Osteoblast (primary cell): ENCODE results near the gene NRSN2. TPM values are rescaled to one million over a fixed set of nuclear protein-coding genes. Genes with fewer than 3 reads are reported as not detected.
A peak's percentile ranks its signal among the peaks of the same experiment; 100 is the strongest.
"Not testable (repeated sequence)": the region's sequence is repeated elsewhere in the genome, so short reads cannot be mapped to it uniquely, and the experiment has no call there.

ENCODE experiments used
- DNase-seq: peaks from one replicate; pipeline ENCODE4 v3.0.0; 2011; ENCODE audit warnings: low spot score, mixed read lengths; ENCODE audit not compliant: insufficient read length; ENCODE audit errors: missing footprints
- H2AFZ ChIP-seq: 2 replicates; pipeline ENCODE4 v1.6.0; 2011; ENCODE audit warnings: mild to moderate bottlenecking, low read length
- H3K27ac ChIP-seq: 2 replicates; pipeline ENCODE4 v1.5.1; 2011; ENCODE audit warnings: mild to moderate bottlenecking, low read depth, low read length, moderate library complexity
- H3K27me3 ChIP-seq: 2 replicates; pipeline ENCODE4 v1.6.0; 2012; ENCODE audit warnings: mild to moderate bottlenecking, control low read depth, inconsistent platforms, low read length, moderate library complexity; ENCODE audit not compliant: insufficient read depth
- H3K36me3 ChIP-seq: 2 replicates; pipeline ENCODE4 v1.5.1; 2011; ENCODE audit warnings: mild to moderate bottlenecking, low read length, control low read depth, moderate library complexity; ENCODE audit not compliant: insufficient read depth
- H3K4me1 ChIP-seq: 2 replicates; pipeline ENCODE4 v1.5.1; 2011; ENCODE audit warnings: mild to moderate bottlenecking, low read length, control low read depth, moderate library complexity; ENCODE audit not compliant: insufficient read depth
- H3K4me2 ChIP-seq: 2 replicates; pipeline ENCODE4 v1.6.0; 2011; ENCODE audit warnings: mild to moderate bottlenecking, low read length; ENCODE audit not compliant: insufficient read depth
- H3K4me3 ChIP-seq: fragments of 200-600 bp; sonication (generic); 3 replicates; pipeline ENCODE4 v1.5.1; 2012; ENCODE audit warnings: mild to moderate bottlenecking, low read length, inconsistent platforms; ENCODE audit not compliant: insufficient read depth
- H3K79me2 ChIP-seq: 2 replicates; pipeline ENCODE4 v1.6.0; 2012; ENCODE audit warnings: mild to moderate bottlenecking, low read length, control low read depth, inconsistent platforms; ENCODE audit not compliant: insufficient read depth
- H3K9me3 ChIP-seq: 2 replicates; pipeline ENCODE4 v1.5.1; 2011; ENCODE audit warnings: low read depth, low read length, control low read depth
- H4K20me1 ChIP-seq: 2 replicates; pipeline ENCODE4 v1.6.0; 2012; ENCODE audit warnings: mild to moderate bottlenecking, low read length, control low read depth; ENCODE audit not compliant: insufficient read depth
- total RNA-seq: library from RNA; depleted of rRNA; stranded (reverse); fragments of >200 nt; gene quantifications from 2 replicates; pipeline ENCODE4 v1.2.3, GENCODE V29; 2012
- TF ChIP-seq, protein P1 (sequence below): IDR thresholded peaks from 2 replicates; pipeline ENCODE4 v1.5.1; 2011; ENCODE audit warnings: mild to moderate bottlenecking, low read depth, low read length, moderate library complexity; ENCODE audit errors: extremely low read depth

The NRSN2 gene
- total RNA-seq, 1 donor = 49.6 TPM

DNA sequence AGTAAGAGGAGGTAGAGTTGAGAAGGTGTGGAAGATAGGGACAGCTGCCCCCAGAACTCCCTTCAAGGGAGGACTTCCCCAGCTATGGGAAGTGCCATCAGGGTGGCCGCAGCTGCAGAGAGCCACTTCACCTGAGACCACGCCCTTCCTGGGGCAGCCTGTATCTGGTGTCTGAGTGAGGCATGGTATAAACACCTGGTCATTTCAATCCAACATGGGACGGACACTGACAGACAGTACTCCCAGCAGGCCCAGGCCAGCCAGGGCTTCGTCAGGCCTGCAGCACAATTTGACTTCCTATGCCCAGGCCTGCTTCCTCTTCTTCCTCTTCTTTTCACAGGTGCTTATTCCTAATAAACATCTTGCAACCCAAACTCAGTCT is 17.1 kb upstream of the NRSN2 start:
- Histone ChIP-seq H2AFZ (no peak overlapping the region), H3K79me2 (peaks cover 13% of the 10 kb centered on the region), H3K4me3 (no peak overlapping the region), H3K4me1 (peaks cover 23% of the 10 kb centered on the region), H4K20me1 (peaks cover 26% of the 10 kb centered on the region), H3K9me3 (no peaks in the 10 kb centered on the region), H3K27ac (no peak overlapping the region), H3K4me2 (no peak overlapping the region), H3K36me3 (no peaks in the 10 kb centered on the region), H3K27me3 (no peaks in the 10 kb centered on the region)
- TF ChIP-seq, protein P1, sequence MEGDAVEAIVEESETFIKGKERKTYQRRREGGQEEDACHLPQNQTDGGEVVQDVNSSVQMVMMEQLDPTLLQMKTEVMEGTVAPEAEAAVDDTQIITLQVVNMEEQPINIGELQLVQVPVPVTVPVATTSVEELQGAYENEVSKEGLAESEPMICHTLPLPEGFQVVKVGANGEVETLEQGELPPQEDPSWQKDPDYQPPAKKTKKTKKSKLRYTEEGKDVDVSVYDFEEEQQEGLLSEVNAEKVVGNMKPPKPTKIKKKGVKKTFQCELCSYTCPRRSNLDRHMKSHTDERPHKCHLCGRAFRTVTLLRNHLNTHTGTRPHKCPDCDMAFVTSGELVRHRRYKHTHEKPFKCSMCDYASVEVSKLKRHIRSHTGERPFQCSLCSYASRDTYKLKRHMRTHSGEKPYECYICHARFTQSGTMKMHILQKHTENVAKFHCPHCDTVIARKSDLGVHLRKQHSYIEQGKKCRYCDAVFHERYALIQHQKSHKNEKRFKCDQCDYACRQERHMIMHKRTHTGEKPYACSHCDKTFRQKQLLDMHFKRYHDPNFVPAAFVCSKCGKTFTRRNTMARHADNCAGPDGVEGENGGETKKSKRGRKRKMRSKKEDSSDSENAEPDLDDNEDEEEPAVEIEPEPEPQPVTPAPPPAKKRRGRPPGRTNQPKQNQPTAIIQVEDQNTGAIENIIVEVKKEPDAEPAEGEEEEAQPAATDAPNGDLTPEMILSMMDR = no peak
- no peak for DNase-seq

DNA sequence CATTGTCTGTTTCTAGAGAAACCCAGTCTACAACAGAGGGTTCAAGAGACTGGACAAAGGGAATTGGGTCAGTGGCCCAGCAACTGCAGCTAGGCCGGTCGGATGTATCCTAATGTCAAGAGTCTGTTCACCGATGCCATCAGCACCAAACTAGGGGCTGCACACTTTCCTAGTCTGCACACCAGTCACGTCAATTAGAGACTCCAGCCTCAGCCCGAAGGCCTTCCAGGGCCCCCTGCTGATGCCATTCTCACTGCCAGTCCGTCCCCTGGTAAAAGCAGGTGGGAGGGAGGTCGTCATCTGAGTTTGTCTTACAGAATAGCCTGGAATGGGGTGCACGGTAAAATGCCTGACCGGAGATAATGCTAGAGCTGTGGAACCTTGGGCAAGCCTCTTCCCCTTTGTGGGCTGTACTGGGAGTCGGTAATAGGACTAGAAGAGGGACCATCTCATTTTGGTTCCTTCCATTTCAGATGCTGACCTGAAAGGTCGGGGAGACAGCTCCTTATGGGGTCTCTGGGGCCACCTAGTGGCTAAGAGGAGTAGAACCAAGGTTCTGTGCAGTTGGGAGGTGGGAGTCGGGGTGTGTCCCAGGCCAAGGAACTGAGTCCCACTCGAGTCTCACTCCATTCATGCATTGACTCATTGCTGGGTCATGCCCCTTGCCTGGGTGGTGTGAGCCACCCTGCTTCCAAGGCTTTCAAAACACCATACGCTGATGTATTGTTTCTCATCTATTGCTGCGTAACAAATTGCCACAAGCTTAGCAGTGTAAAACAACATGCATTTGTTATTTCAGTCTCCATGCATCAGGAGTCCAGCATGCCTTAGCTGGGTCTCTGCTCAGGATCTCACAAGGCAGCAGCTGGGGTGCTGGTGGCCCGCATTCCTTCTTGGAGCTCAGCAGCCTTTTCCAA is 16.4 kb upstream of the NRSN2 start:
- peak overlapping the region; percentile 15 for H3K4me2 ChIP-seq
- TF ChIP-seq, protein P1 = peak; percentile 94
- no peak overlapping the region for H3K4me3 ChIP-seq
- H3K9me3 ChIP-seq = no peaks in the 10 kb centered on the region
- H3K79me2 ChIP-seq = peaks cover 13% of the 10 kb centered on the region
- no peaks in the 10 kb centered on the region for H3K36me3 ChIP-seq
- no peak overlapping the region for H2AFZ ChIP-seq
- no peak overlapping the region for H3K27ac ChIP-seq
- peaks cover 20% of the 10 kb centered on the region for H3K4me1 ChIP-seq
- no peaks in the 10 kb centered on the region for H3K27me3 ChIP-seq
- DNase-seq = peak; percentile 95
- peaks cover 26% of the 10 kb centered on the region for H4K20me1 ChIP-seq

DNA sequence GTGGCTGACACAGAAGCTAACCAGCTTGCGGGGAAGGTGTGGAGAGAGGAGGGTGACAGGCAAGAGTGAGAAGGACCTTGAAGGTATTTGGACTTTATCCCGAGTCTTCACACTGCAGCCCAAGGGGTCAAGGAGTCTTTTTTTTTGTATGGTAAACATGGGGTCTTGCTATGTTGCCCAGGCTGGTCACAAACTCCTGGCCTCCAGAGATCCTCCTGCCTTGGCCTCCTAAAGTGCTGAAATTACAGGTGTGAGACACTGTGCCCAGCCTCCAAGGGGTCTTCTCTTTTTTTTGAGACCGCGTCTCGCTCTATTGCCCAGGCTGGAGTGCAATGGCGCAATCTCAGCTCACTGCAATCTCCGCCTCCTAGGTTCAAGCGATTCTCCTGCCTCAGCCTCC is 12.3 kb upstream of the NRSN2 start:
- no peak overlapping the region for H2AFZ ChIP-seq
- H3K79me2 ChIP-seq = no peaks in the 10 kb centered on the region
- H3K4me3 ChIP-seq = no peak overlapping the region
- H3K27me3 ChIP-seq = no peaks in the 10 kb centered on the region
- H3K9me3 ChIP-seq = no peaks in the 10 kb centered on the region
- H3K4me2 ChIP-seq = no peak overlapping the region
- peaks cover 12% of the 10 kb centered on the region for H4K20me1 ChIP-seq
- H3K4me1 ChIP-seq = peaks cover 5% of the 10 kb centered on the region
- no peak for DNase-seq
- TF ChIP-seq, protein P1 = no peak
- H3K36me3 ChIP-seq = no peaks in the 10 kb centered on the region
- no peak overlapping the region for H3K27ac ChIP-seq

DNA sequence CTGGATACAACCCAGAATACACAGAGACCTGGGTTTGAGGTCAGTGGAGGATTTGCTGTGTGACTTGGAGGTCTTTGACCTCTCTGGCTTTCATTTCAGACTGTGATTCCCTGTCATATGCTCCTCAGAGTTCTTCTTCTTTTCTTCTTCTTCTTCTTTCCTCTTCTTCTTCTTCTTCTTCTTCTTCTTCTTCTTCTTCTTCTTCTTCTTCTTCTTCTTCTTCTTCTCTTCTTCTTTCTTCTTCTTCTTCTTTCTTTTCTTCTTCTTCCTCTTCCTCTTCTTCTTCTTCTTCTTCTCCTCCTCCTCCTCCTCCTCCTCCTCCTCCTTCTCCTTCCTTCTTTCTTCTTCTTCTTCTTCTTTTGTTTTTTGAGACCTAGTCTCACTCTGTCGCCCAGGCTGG is 10.9 kb upstream of the NRSN2 start:
- H3K9me3 ChIP-seq, DNase-seq, H3K4me3 ChIP-seq, H3K36me3 ChIP-seq, H3K27ac ChIP-seq, H2AFZ ChIP-seq, H3K4me2 ChIP-seq, H4K20me1 ChIP-seq, H3K79me2 ChIP-seq, H3K4me1 ChIP-seq, H3K27me3 ChIP-seq: not testable (repeated sequence)
